HG02763 (cell line): ENCODE measurements around the gene PROSER3.

Source experiments
- ATAC-seq: cut with Tn5 transposase; IDR thresholded peaks from one replicate; pipeline ENCODE4 v1.9.1; 2021; ENCODE audit warnings: mild to moderate bottlenecking, moderate library complexity; ENCODE audit not compliant: unreplicated experiment

PROSER3 gene

GRCh38 chr19:35757749-35758608, at the start of gene PROSER3:
TSS of gene PROSER3 (plus strand) at chr19:35758176. CDS start at chr19:35758216, 40 bp downstream.
- ATAC-seq, result peak; percentile 95

DNA sequence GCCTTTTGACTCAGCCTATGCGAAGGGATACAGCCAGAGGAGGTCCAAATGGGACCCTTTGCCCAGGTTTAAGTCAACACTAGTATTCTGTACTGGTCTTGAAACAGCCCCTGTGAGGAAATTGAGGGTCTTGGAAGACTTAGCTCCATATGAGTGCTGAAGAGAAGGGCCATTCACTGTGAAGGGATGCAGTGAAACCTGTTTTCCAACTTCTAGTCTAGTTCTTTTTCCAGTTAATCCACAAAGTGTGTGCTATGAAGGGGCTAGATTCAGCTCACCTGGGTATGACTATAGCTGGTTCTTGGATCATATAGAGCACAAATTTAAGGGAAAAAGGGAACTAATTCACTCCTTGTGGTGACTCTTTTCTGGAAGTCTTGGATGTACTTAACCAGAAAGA, 49.6 kb upstream of the PROSER3 start:
- ATAC-seq, result no peak

DNA sequence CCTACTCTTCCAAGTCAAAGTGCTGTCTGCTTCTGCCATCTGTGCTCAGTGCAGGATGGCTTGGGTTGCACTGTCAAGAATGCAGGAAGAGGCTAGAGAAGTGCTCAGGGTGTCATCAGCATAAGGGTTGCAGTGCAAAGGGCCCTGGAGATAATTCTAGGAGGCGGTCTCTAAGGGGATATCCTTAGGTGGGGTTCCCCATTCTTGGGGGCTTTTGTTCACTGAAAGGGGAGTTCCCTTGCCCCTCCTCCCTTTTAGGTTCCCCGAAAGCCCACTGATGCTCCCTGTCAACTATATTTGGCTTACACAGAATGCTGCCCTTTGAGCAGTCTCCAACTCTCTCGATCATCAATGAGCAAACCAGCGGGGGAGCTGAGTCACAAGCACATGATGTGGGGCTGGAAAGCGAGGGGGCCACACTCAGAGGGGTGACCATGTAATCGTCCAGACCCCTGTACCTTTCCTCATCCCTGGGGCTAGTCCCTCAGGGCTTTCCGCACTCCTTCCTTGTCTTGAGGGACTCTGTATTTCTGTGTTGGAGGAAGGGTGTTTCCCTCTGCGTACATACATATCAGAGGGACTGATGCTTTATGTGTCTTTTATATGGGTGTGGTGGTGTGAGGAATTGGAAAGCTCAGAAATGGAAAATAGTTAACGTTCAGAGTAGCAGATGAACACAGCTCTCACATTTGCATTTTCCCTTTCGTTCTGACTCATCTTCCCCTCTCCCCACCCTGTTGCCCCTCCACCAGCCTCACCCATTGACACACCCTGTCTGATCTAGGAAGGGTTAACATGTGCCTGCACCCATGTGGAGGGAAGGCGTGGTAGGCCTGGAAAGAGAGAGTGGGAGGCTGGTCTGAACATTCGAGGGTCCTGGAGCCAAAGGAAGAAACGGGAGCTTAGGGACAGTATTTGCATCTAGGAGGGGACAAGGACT, 46.9 kb upstream of the PROSER3 start:
- ATAC-seq, result peak; percentile 41

DNA sequence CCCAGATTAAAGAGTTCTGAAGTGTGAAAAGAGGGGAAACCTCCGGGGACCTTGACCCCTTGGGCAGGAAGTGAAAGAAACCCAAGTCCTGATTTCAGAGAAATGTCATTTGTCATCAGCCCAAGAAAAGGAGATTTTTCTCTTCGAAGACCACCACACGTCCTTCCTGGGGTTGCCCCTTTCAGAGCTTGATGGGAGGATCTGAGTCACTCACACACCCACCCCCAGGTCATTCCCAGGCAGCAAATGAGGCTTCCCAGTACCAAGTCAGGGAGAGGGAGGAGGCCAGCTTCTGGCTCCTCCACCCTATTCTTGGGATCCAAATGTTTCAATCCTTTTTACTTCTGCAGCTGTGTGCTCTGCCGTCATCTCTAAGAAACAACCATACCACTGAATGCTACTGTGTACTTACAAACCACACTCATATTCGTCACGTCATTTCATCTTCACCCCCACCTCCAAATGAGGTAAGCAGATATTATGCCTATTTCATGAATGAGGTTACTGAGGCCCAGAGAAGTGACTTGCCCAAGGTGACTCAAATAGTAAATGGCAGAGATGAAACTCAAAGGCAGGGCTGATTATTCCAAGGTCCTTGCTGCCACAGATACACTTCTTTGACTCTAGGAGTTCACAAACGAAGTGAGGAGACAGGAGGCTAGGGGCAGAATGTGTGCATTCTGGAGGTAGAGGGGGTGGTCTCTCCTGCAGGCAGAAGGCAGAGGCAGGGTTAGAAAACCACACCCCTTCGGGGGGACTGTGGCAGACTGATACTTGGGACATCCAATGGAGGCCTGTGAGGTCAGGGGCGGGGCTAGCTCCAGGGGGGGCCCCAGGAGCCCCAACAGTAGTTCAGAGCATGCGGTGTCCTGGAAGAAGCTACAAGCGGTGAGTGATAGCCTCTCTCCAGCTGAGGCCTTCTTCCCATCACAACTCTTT, 45.1 kb upstream of the PROSER3 start:
- no peak for ATAC-seq

DNA sequence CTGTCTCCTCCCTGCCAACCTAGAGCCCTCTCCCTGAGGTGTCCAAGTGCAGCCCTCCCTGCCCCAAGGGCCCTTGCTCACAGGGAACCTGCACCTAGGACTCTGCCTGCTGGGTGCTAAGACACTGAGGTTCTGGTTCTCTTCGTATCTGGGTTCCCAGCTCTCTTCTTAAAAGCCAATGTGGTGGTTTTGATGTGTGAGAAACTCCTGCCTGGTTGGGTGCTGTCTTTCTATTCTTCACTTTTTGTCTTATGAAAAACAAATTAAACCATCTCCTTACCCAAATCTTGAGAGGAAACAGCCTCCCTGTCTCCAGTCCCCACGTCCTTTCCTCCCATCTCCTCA, 44.5 kb upstream of the PROSER3 start:
- ATAC-seq, result no peak

GRCh38 chr19:35713904-35714495, 44.0 kb upstream of the PROSER3 start:
- no peak for ATAC-seq

- no peak for ATAC-seq
These were observed 43.2 kb upstream of the PROSER3 start for GRCh38 chr19:35714601-35715354.

- no peak for ATAC-seq
These were observed 42.6 kb upstream of the PROSER3 start for GRCh38 chr19:35715355-35715809.

GRCh38 chr19:35715981-35716800, 41.8 kb upstream of the PROSER3 start:
- ATAC-seq, result no peak

DNA sequence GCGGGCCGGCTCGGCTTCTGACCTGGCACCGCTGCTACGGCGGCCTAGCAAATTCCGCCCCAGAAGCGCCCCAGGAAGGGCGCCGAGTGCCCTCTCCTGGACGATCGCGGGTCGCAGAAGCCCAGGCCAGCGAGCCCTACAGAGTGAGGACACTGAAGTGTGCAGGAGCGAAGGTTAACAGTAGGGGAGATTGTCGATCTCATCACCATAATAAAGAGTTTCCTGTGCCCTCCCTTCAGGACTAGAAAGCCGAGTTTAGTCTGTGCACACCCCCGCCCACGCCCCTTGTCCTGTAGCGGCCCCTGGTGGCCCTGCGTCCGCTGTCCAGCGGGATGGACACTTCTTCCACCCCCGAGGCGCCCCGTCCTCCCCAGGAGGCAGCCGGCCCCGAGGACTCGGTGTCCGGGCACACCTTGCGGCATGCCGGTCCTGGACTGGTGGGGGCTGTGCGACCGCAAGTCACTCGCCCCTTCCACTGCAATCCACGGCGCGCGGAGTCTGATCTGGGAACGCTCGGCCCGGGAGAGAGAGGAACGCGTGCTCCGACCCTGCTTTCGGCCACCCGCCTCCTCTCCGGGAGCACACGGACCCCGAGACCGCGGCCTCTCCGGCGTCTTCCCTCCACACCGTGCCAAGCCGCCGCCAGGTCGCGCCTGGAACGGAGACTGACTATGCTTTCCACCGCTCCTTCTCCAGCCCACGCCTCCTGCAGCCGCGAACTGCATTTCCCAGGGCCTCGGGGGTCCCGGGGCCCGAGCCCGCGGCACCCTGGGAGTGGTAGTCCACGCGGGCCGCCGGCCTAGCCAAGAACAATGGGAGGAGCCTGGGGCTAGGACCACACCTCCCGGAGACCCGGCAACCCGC, 40.9 kb upstream of the PROSER3 start:
- peak; percentile 63 for ATAC-seq

DNA sequence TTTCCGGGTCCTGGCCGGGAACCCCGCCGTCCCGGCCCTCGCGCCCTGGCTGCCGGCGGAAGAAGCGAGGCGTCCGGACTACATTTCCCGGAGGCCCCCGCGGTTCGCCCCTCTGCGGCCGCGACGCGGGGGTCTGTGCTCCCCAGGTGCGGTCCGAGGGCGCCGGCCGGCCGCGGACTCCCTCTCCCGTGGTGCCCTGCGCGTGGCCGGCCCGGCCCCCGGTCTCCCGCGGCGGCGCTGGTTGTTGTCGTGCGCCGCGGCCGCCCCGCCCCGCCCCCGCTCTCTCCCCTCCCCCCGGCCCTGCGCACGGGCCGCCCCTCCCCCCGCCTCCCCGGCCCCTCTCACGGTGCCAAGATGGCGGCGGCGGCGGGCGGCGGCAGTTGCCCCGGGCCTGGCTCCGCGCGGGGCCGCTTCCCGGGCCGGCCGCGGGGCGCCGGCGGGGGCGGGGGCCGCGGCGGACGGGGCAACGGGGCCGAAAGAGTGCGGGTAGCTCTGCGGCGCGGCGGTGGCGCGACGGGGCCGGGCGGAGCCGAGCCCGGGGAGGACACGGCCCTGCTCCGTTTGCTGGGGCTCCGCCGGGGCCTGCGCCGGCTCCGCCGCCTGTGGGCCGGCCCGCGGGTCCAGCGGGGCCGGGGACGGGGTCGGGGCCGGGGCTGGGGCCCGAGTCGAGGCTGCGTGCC, 40.2 kb upstream of the PROSER3 start, which contains the start of gene KMT2B:
Gene KMT2B, plus strand, starts transcription at position 339 of the 680 bp plus-strand sequence. Its CDS starts 16 bp downstream, at position 355.
- peak; percentile 52 for ATAC-seq

- ATAC-seq, result no peak
These were observed 39.5 kb upstream of the PROSER3 start for GRCh38 chr19:35718345-35719041.

GRCh38 chr19:35719402-35720162, 38.4 kb upstream of the PROSER3 start:
- ATAC-seq, result no peak

- no peak for ATAC-seq
These were observed 37.8 kb upstream of the PROSER3 start for GRCh38 chr19:35720163-35720524.

DNA sequence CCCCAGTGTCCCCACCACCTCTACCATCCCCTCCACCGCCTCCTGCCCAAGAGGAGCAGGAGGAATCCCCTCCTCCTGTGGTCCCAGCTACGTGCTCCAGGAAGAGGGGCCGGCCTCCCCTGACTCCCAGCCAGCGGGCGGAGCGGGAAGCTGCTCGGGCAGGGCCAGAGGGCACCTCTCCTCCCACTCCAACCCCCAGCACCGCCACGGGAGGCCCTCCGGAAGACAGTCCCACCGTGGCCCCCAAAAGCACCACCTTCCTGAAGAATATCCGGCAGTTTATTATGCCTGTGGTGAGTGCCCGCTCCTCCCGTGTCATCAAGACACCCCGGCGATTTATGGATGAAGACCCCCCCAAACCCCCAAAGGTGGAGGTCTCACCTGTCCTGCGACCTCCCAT, 37.3 kb upstream of the PROSER3 start:
- ATAC-seq, result no peak

DNA sequence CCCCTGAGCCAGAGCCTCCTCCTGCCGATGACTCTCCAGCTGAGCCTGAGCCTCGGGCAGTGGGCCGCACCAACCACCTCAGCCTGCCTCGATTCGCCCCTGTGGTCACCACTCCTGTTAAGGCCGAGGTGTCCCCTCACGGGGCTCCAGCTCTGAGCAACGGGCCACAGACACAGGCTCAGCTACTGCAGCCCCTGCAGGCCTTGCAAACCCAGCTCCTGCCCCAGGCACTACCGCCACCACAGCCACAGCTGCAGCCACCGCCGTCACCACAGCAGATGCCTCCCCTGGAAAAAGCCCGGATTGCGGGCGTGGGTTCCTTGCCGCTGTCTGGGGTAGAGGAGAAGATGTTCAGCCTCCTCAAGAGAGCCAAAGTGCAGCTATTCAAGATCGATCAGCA, 36.6 kb upstream of the PROSER3 start:
- ATAC-seq, result no peak
